ENCODE results near the gene APC.
"Not testable (repeated sequence)": the region's sequence is repeated elsewhere in the genome, so short reads cannot be mapped to it uniquely, and the experiment has no call there.

Gene APC

DNA sequence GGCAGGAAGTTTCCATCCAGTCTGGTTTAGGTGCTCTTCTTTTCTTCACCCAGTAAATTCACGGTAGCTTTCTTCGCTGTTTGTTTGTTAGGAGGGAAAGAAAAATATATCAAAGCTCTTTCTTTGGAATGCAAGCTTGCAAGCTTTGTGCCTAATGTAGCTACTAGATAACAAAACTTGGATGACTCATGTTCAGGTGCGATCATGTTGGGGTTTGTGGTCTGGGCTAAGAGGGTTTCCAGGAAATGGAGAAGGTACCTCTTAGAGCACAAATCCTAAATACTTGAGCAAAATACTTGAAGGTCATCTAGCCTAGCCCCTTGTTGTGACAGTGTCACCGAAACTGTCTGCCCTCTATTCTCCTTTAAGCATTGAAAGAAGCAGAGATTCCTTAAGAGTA, 141.1 kb downstream of the APC start:
- no peak overlapping the region for H3K9ac ChIP-seq (ENCODE audit: low read length)
- H3K4me3 ChIP-seq (ENCODE audit: low read length): no peak overlapping the region
- DNase-seq (ENCODE audit: low read depth): no peak
- peaks cover 8% of the 10 kb centered on the region for H3K4me1 ChIP-seq (ENCODE audit: control insufficient read depth, insufficient read depth, low read length)
- H3K27me3 ChIP-seq (replicated peaks; ENCODE audit: control insufficient read depth, insufficient read depth, low read length): no peaks in the 10 kb centered on the region
- peaks cover 68% of the 10 kb centered on the region for H3K36me3 ChIP-seq (ENCODE audit: control insufficient read depth, insufficient read depth, low read length, severe bottlenecking)
- H3K9me3 ChIP-seq (ENCODE audit: control insufficient read depth, low read length): no peaks in the 10 kb centered on the region

DNA sequence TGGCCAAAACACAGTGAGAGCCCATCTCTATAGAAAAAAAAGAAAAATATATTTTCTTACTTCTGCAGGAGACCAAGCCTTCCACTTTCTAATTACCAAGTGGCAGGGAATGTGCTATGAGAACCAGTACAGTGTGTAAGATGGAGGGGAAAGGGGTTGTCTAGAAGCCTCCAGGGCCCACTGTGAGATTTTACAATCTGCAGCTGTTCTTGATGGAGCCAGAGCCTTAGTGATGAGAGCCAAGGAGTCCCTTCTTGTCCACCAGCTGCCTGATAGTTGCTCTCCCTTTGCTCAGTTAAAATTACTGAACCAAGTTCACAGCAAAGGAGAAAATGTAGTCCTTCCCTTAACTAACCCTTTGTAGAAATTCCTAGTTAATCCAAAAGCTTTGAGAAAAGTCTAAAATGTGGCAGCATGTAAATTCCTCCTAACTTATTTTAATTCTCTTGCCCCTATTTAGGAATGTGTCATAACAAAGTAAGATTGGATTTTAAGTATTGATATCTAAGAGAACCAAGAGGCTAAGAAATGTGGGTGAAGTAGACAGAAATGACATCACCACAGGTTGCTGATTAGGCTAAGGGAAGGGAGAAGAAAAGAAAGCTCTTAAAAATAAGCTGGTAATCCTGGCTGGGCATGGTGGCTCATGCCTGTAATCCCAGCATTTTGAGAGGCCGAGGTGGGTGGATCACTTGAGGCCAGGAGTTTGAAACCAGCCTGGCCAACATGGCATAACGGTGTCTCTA, 142.7 kb downstream of the APC start:
- Histone ChIP-seq H3K4me1 (ENCODE audit: control insufficient read depth, insufficient read depth, low read length) (peaks cover 8% of the 10 kb centered on the region), H3K36me3 (ENCODE audit: control insufficient read depth, insufficient read depth, low read length, severe bottlenecking) (peaks cover 79% of the 10 kb centered on the region), H3K27me3 (replicated peaks; ENCODE audit: control insufficient read depth, insufficient read depth, low read length) (no peaks in the 10 kb centered on the region), H3K9me3 (ENCODE audit: control insufficient read depth, low read length) (no peaks in the 10 kb centered on the region), H3K4me3 (ENCODE audit: low read length) (no peak overlapping the region), H3K9ac (ENCODE audit: low read length) (no peak overlapping the region)
- DNase-seq (ENCODE audit: low read depth): no peak

DNA sequence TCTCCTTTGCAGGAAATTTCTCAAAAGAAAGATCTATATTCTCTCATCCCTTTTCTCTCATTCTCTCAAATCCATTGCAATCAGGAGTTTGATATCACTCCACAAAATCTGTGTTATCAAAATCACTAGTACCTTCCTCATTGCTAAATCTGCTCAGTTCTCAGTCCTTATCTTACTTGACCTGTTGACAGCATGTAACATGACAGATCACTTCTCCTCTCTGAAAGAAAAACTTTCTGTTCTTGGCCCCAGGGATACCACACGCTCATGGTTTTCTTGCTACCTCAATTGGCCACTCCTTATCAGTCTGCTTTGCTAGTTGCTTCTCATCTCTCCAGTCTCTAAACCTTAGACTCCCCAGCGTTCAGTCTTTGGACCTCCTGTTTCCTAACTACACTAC, 145.5 kb downstream of the APC start:
- Histone ChIP-seq H3K9me3 (ENCODE audit: control insufficient read depth, low read length) (no peaks in the 10 kb centered on the region), H3K36me3 (ENCODE audit: control insufficient read depth, insufficient read depth, low read length, severe bottlenecking) (peaks cover 91% of the 10 kb centered on the region), H3K9ac (ENCODE audit: low read length) (no peak overlapping the region), H3K27me3 (replicated peaks; ENCODE audit: control insufficient read depth, insufficient read depth, low read length) (no peaks in the 10 kb centered on the region), H3K4me1 (ENCODE audit: control insufficient read depth, insufficient read depth, low read length) (no peaks in the 10 kb centered on the region), H3K4me3 (ENCODE audit: low read length) (no peak overlapping the region)
- DNase-seq (ENCODE audit: low read depth): no peak

DNA sequence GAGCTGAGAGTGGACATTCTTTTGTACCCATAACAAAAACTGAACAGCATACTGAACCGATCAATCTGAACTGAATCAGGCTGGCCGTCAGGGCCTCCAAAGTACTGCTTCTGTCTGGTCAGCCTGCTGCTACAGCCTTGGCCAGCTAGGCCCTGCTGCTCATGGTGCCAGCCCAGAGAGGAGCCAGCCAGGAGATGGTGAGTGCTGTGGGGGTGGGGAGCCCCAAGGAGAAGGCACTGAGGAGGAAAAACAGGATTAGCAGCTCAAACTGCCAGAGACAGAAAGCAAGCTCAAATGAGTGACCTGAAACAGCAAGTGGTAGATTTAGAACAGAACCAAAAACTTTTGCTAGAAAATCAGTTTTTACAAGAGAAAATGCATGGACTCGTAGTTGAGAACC, 147.3 kb downstream of the APC start:
- Histone ChIP-seq H3K9me3 (ENCODE audit: control insufficient read depth, low read length) (no peaks in the 10 kb centered on the region), H3K4me3 (ENCODE audit: low read length) (no peak overlapping the region), H3K4me1 (ENCODE audit: control insufficient read depth, insufficient read depth, low read length) (no peaks in the 10 kb centered on the region), H3K36me3 (ENCODE audit: control insufficient read depth, insufficient read depth, low read length, severe bottlenecking) (peaks cover 89% of the 10 kb centered on the region), H3K9ac (ENCODE audit: low read length) (no peak overlapping the region), H3K27me3 (replicated peaks; ENCODE audit: control insufficient read depth, insufficient read depth, low read length) (no peaks in the 10 kb centered on the region)
- DNase-seq (ENCODE audit: low read depth): no peak

DNA sequence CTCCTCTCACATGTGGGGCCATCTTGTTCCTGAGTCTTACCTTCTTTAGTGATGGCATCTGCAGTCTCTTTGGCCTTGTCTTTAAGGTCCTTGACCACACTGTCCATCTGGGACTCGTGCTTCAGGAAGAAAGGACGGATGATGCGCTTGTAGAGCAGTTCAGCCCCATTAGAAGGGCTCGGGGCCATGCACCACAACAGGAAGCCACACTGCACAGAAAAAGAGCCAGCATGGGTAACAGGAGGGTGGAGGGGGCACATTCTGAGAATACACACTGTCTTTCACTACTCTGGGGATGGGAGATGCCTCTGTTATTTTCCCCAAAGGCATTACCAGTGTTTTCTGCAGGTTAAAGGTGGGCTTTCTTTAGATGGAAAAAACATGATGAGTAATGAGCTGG, 149.3 kb downstream of the APC start:
- no peaks in the 10 kb centered on the region for H3K9me3 ChIP-seq (ENCODE audit: control insufficient read depth, low read length)
- no peak for DNase-seq (ENCODE audit: low read depth)
- no peaks in the 10 kb centered on the region for H3K27me3 ChIP-seq (replicated peaks; ENCODE audit: control insufficient read depth, insufficient read depth, low read length)
- peaks cover 78% of the 10 kb centered on the region for H3K36me3 ChIP-seq (ENCODE audit: control insufficient read depth, insufficient read depth, low read length, severe bottlenecking)
- H3K4me3 ChIP-seq (ENCODE audit: low read length): no peak overlapping the region
- H3K4me1 ChIP-seq (ENCODE audit: control insufficient read depth, insufficient read depth, low read length): no peaks in the 10 kb centered on the region
- no peak overlapping the region for H3K9ac ChIP-seq (ENCODE audit: low read length)

DNA sequence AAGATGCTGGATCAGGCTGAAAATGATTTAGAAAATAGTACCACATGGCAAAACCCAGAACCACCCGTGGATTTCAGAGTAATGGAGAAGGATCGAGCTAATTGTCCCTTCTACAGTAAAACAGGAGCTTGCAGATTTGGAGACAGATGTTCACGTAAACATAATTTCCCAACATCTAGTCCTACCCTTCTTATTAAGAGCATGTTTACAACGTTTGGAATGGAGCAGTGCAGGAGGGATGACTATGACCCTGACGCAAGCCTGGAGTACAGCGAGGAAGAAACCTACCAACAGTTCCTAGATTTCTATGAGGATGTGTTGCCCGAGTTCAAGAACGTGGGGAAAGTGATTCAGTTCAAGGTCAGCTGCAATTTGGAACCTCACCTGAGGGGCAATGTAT, 154.4 kb downstream of the APC start:
- H3K36me3 ChIP-seq (ENCODE audit: control insufficient read depth, insufficient read depth, low read length, severe bottlenecking): peaks cover 59% of the 10 kb centered on the region
- not testable (repeated sequence) for H3K9ac ChIP-seq (ENCODE audit: low read length); H3K27me3 ChIP-seq (replicated peaks; ENCODE audit: control insufficient read depth, insufficient read depth, low read length); H3K4me3 ChIP-seq (ENCODE audit: low read length); DNase-seq (ENCODE audit: low read depth); H3K4me1 ChIP-seq (ENCODE audit: control insufficient read depth, insufficient read depth, low read length); H3K9me3 ChIP-seq (ENCODE audit: control insufficient read depth, low read length)

DNA sequence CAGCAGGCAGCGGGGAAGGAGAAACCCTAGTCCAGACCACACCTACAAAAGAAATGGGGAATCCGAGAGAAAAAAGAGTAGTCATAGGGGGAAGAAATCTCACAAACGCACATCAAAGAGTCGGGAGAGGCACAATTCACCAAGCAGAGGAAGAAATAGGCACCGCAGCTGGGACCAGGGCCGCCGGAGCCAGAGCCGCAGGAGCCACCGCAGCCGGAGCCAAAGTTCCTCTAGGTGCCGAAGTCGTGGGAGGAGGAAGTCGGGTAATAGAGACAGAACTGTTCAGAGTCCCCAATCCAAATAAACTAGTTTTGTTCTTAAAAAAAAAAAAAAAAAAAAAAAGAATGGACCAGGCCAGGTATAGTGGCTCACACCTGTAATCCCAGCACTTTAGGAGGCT, 155.1 kb downstream of the APC start:
- peaks cover 53% of the 10 kb centered on the region for H3K36me3 ChIP-seq (ENCODE audit: control insufficient read depth, insufficient read depth, low read length, severe bottlenecking)

DNA sequence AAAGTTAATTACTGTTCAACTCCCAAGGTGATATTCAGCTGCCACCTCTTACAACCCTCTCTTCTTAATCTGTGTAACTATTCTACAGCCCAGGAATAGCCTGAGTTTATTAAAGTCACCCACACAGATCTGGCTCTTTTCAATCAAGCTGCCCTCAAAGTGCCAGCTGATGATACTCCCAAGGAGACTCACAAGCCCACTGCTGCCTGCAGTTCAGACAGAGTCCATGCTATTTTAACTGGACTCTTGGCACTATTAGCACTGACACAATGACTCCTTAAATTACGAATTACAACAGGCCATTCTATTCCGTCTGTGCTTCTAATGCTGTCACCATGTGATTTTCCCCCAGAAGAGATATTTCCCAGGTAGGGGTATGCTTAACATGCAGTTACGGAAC, 158.0 kb downstream of the APC start:
- H3K9ac ChIP-seq (ENCODE audit: low read length): no peak overlapping the region
- peaks cover 12% of the 10 kb centered on the region for H3K4me1 ChIP-seq (ENCODE audit: control insufficient read depth, insufficient read depth, low read length)
- H3K27me3 ChIP-seq (replicated peaks; ENCODE audit: control insufficient read depth, insufficient read depth, low read length): no peaks in the 10 kb centered on the region
- no peak for DNase-seq (ENCODE audit: low read depth)
- H3K36me3 ChIP-seq (ENCODE audit: control insufficient read depth, insufficient read depth, low read length, severe bottlenecking): peaks cover 67% of the 10 kb centered on the region
- no peaks in the 10 kb centered on the region for H3K9me3 ChIP-seq (ENCODE audit: control insufficient read depth, low read length)
- no peak overlapping the region for H3K4me3 ChIP-seq (ENCODE audit: low read length)

More for the DNA sequence above, 155.1 kb downstream of the APC start:
- Histone ChIP-seq H3K9ac (ENCODE audit: low read length) (no peak overlapping the region), H3K4me1 (ENCODE audit: control insufficient read depth, insufficient read depth, low read length) (peaks cover 6% of the 10 kb centered on the region), H3K9me3 (ENCODE audit: control insufficient read depth, low read length) (no peaks in the 10 kb centered on the region), H3K4me3 (ENCODE audit: low read length) (no peak overlapping the region), H3K27me3 (replicated peaks; ENCODE audit: control insufficient read depth, insufficient read depth, low read length) (no peaks in the 10 kb centered on the region)
- no peak for DNase-seq (ENCODE audit: low read depth)

All from adipocyte (in vitro differentiated cells).